ENCODE results near the gene OSTM1. TPM values are rescaled to one million over a fixed set of nuclear protein-coding genes. Genes with fewer than 3 reads are reported as not detected.

Gene OSTM1
- total and polyA plus RNA-seq, 2 donors (not counting 1 experiment from before 2014, with no cell fraction given), result 6.2 to 41.7 TPM

GRCh38 chr6:108036884-108037283 is 37.7 kb downstream of the OSTM1 start:
- Histone ChIP-seq H3K4me1 (ENCODE audit: control insufficient read depth in 2 of 2, insufficient read depth in 2 of 2, low read length in 2 of 2) (no peaks in the 10 kb centered on the region), H2AFZ (ENCODE audit: insufficient read depth, low read depth, low read length, poor library complexity, severe bottlenecking) (no peak overlapping the region), H3K27me3 (replicated peaks in 1 of 4; ENCODE audit: control extremely low read depth in 1 of 4, control insufficient read depth in 3 of 4, insufficient read depth in 4 of 4, low read length in 3 of 4) (no peaks in the 10 kb centered on the region), H3K9ac (ENCODE audit: low read length) (no peak overlapping the region), H3K36me3 (replicated peaks in 1 of 2; ENCODE audit: control extremely low read depth in 1 of 2, control insufficient read depth in 1 of 2, extremely low read depth in 1 of 2, insufficient read depth in 2 of 2, low read length in 1 of 2) (peaks cover 5 to 13% of the 10 kb centered on the region in 2 experiments), H3K9me3 (ENCODE audit: control extremely low read depth in 1 of 3, control insufficient read depth in 2 of 3, insufficient read depth in 1 of 3, low read length in 2 of 3) (no peaks in the 10 kb centered on the region), H3K27ac (ENCODE audit: low read length in 2 of 2) (no peak overlapping the region), H3K4me2 (replicated peaks; ENCODE audit: low read depth, low read length, poor library complexity, severe bottlenecking) (no peak overlapping the region), H3K79me2 (ENCODE audit: control insufficient read depth, insufficient read depth, low read length) (no peaks in the 10 kb centered on the region), H4K20me1 (ENCODE audit: control insufficient read depth, insufficient read depth, low read length, poor library complexity, severe bottlenecking) (no peaks in the 10 kb centered on the region), H3K4me3 (ENCODE audit: control extremely low read depth in 1 of 5, extremely low read depth in 1 of 5, insufficient read depth in 1 of 5, low read depth in 2 of 5, low read length in 4 of 5) (no peak overlapping the region)
- no peak for DNase-seq
- ATAC-seq (ENCODE audit: low read depth), result no peak
- TF ChIP-seq CTCF (IDR thresholded peaks at IDR 0.05) (no peak), EZH2 (IDR thresholded peaks at IDR 0.05; ENCODE audit: borderline replicate concordance, insufficient read depth, low read depth, low read length, poor library complexity, severe bottlenecking) (no peak)
- Mint-ChIP-seq H3K4me1 (no peaks in the 10 kb centered on the region), H3K4me3 (no peak overlapping the region), H3K27ac (no peak overlapping the region), H3K27me3 (no peaks in the 10 kb centered on the region), H3K9me3 (ENCODE audit: insufficient read depth) (no peaks in the 10 kb centered on the region)
- intact Hi-C loops (cut with micrococcal nuclease), result no loop called here
- WGBS (ENCODE audit: insufficient coverage), result no CpG with 5 or more reads among the region's 4 CpGs
- CTCF ChIA-PET, result interaction anchor here (0.6 kb wide), 1 partner anchor 1930 kb away, joined by 3 read pairs; no protein-coding TSS in a partner anchor
- POLR2A ChIA-PET, result no interaction called here

- H3K9me3 ChIP-seq (ENCODE audit: control extremely low read depth in 1 of 3, control insufficient read depth in 2 of 3, insufficient read depth in 1 of 3, low read length in 2 of 3), result no peaks in the 10 kb centered on the region
- H3K4me3 ChIP-seq (ENCODE audit: control extremely low read depth in 1 of 5, extremely low read depth in 1 of 5, insufficient read depth in 1 of 5, low read depth in 2 of 5, low read length in 4 of 5), result no peak overlapping the region
- TF ChIP-seq EZH2 (IDR thresholded peaks at IDR 0.05; ENCODE audit: borderline replicate concordance, insufficient read depth, low read depth, low read length, poor library complexity, severe bottlenecking), result no peak
- TF ChIP-seq CTCF (IDR thresholded peaks at IDR 0.05), result no peak
- H3K27me3 ChIP-seq (replicated peaks in 1 of 4; ENCODE audit: control extremely low read depth in 1 of 4, control insufficient read depth in 3 of 4, insufficient read depth in 4 of 4, low read length in 3 of 4), result no peaks in the 10 kb centered on the region
- H3K36me3 ChIP-seq (replicated peaks in 1 of 2; ENCODE audit: control extremely low read depth in 1 of 2, control insufficient read depth in 1 of 2, extremely low read depth in 1 of 2, insufficient read depth in 2 of 2, low read length in 1 of 2), result peaks cover 0 to 3% of the 10 kb centered on the region in 2 experiments
- Mint-ChIP-seq H3K27me3 (no peaks in the 10 kb centered on the region), H3K9me3 (ENCODE audit: insufficient read depth) (no peaks in the 10 kb centered on the region), H3K27ac (no peak overlapping the region), H3K4me1 (no peaks in the 10 kb centered on the region), H3K4me3 (no peak overlapping the region)
- no peaks in the 10 kb centered on the region for H3K79me2 ChIP-seq (ENCODE audit: control insufficient read depth, insufficient read depth, low read length)
- 96% methylated on average over 10 of the region's 10 CpGs for WGBS (ENCODE audit: insufficient coverage)
- ATAC-seq (ENCODE audit: low read depth), result no peak
- no peak overlapping the region for H3K9ac ChIP-seq (ENCODE audit: low read length)
- DNase-seq, result no peak
- H3K4me1 ChIP-seq (ENCODE audit: control insufficient read depth in 2 of 2, insufficient read depth in 2 of 2, low read length in 2 of 2), result no peaks in the 10 kb centered on the region
- ChIA-PET POLR2A (no interaction called here), CTCF (no interaction called here)
- no peak overlapping the region for H2AFZ ChIP-seq (ENCODE audit: insufficient read depth, low read depth, low read length, poor library complexity, severe bottlenecking)
- no peak overlapping the region for H3K27ac ChIP-seq (ENCODE audit: low read length in 2 of 2)
- no peak overlapping the region for H3K4me2 ChIP-seq (replicated peaks; ENCODE audit: low read depth, low read length, poor library complexity, severe bottlenecking)
- H4K20me1 ChIP-seq (ENCODE audit: control insufficient read depth, insufficient read depth, low read length, poor library complexity, severe bottlenecking), result no peaks in the 10 kb centered on the region
- intact Hi-C loops (cut with micrococcal nuclease), result no loop called here
Measured at GRCh38 chr6:108031968-108032367, 42.6 kb downstream of the OSTM1 start.

Measured in B cell (primary cell).